SJSA1 (cell line): Measurements from ENCODE around the gene ADAM17. TPM values are rescaled to one million over a fixed set of nuclear protein-coding genes. Genes with fewer than 3 reads are reported as not detected.
A peak's percentile ranks its signal among the peaks of the same experiment; 100 is the strongest.
"Not testable (repeated sequence)": the region's sequence is repeated elsewhere in the genome, so short reads cannot be mapped to it uniquely, and the experiment has no call there.

Experiments used
- DNase-seq, 2 experiments: peaks; one replicate each; pipeline ENCODE4 v3.0.0-alpha.2; 2015 to 2020; ENCODE audit warnings: low spot score in 2 of 2, low read depth in 1 of 2
- H3K27ac ChIP-seq: fragments of 250-450 bp; sonication (Bioruptor Pico); 2 replicates; pipeline ENCODE4 v1.5.1; 2020; ENCODE audit warnings: mild to moderate bottlenecking, moderate library complexity
- H3K27me3 ChIP-seq: fragments of 250-450 bp; sonication (Bioruptor Pico); replicated peaks from 2 replicates; pipeline ENCODE4 v1.5.1; 2020; ENCODE audit warnings: mild to moderate bottlenecking, moderate library complexity
- H3K36me3 ChIP-seq: fragments of 250-450 bp; sonication (Bioruptor Pico); 2 replicates; pipeline ENCODE4 v1.5.1; 2020; ENCODE audit warnings: mild to moderate bottlenecking
- H3K4me1 ChIP-seq: fragments of 250-450 bp; sonication (Bioruptor Pico); replicated peaks from 2 replicates; pipeline ENCODE4 v1.6.1; 2021; ENCODE audit warnings: mild to moderate bottlenecking
- H3K4me3 ChIP-seq: fragments of 250-450 bp; sonication (Bioruptor Pico); 2 replicates; pipeline ENCODE4 v1.5.1; 2020; ENCODE audit warnings: mild to moderate bottlenecking
- H3K9me3 ChIP-seq: fragments of 250-450 bp; sonication (Bioruptor Pico); replicated peaks from 2 replicates; pipeline ENCODE4 v1.5.1; 2020; ENCODE audit warnings: mild to moderate bottlenecking
- total RNA-seq: library from RNA; depleted of rRNA; stranded (reverse); fragments of >200 nt; shearing (Covaris generic); gene quantifications from 2 replicates; pipeline ENCODE4 v1.2.3, GENCODE V29; 2014

The ADAM17 gene
- total RNA-seq, 1 experiment from 2014 or later, result 20.5 TPM

GRCh38 chr2:9584902-9585301, 29.3 kb upstream of the ADAM17 start:
- H3K27ac ChIP-seq, H3K27me3 ChIP-seq, H3K4me1 ChIP-seq, H3K9me3 ChIP-seq, H3K4me3 ChIP-seq, DNase-seq: not testable (repeated sequence)
- H3K36me3 ChIP-seq, result peaks cover 78% of the 10 kb centered on the region

- no peaks in the 10 kb centered on the region for H3K4me1 ChIP-seq
- no peak for DNase-seq
- peaks cover 59% of the 10 kb centered on the region for H3K36me3 ChIP-seq
- no peaks in the 10 kb centered on the region for H3K27me3 ChIP-seq
- no peak overlapping the region for H3K27ac ChIP-seq
- H3K9me3 ChIP-seq, result no peaks in the 10 kb centered on the region
- H3K4me3 ChIP-seq, result no peak overlapping the region
These were observed 27.0 kb upstream of the ADAM17 start for GRCh38 chr2:9582624-9583023.

GRCh38 chr2:9578467-9579235, 23.0 kb upstream of the ADAM17 start:
- H3K9me3 ChIP-seq, result no peaks in the 10 kb centered on the region
- H3K4me3 ChIP-seq, result no peak overlapping the region
- no peak for DNase-seq
- H3K4me1 ChIP-seq, result peaks cover 7% of the 10 kb centered on the region
- no peaks in the 10 kb centered on the region for H3K27me3 ChIP-seq
- peaks cover 24% of the 10 kb centered on the region for H3K36me3 ChIP-seq
- H3K27ac ChIP-seq, result no peak overlapping the region

- Histone ChIP-seq H3K4me1 (peaks cover 15% of the 10 kb centered on the region), H3K27ac (no peak overlapping the region), H3K9me3 (no peaks in the 10 kb centered on the region), H3K27me3 (no peaks in the 10 kb centered on the region), H3K36me3 (peaks cover 5% of the 10 kb centered on the region; the same call in 1 of the 2 replicates), H3K4me3 (no peak overlapping the region)
- no peak for DNase-seq
These were observed 18.7 kb upstream of the ADAM17 start for GRCh38 chr2:9574331-9574730.

GRCh38 chr2:9573840-9574239, 18.2 kb upstream of the ADAM17 start:
- H3K9me3 ChIP-seq, result no peaks in the 10 kb centered on the region
- H3K27ac ChIP-seq, result no peak overlapping the region
- DNase-seq, result no peak
- no peaks in the 10 kb centered on the region for H3K27me3 ChIP-seq
- peaks cover 15% of the 10 kb centered on the region for H3K4me1 ChIP-seq
- H3K4me3 ChIP-seq, result no peak overlapping the region
- H3K36me3 ChIP-seq, result peaks cover 5% of the 10 kb centered on the region; the same call in 1 of the 2 replicates

- peaks cover 5% of the 10 kb centered on the region; the same call in 1 of the 2 replicates for H3K36me3 ChIP-seq
- no peak overlapping the region for H3K4me3 ChIP-seq
- H3K4me1 ChIP-seq, result peaks cover 15% of the 10 kb centered on the region
- DNase-seq, result no peak
- no peak overlapping the region for H3K27ac ChIP-seq
- no peaks in the 10 kb centered on the region for H3K9me3 ChIP-seq
- no peaks in the 10 kb centered on the region for H3K27me3 ChIP-seq
These were observed 17.5 kb upstream of the ADAM17 start for GRCh38 chr2:9573013-9573720.

GRCh38 chr2:9570182-9571060, 14.8 kb upstream of the ADAM17 start:
- no peak for DNase-seq
- Histone ChIP-seq H3K27ac (no peak overlapping the region), H3K9me3 (no peaks in the 10 kb centered on the region), H3K36me3 (peaks cover 5% of the 10 kb centered on the region; the same call in 1 of the 2 replicates), H3K4me3 (no peak overlapping the region), H3K27me3 (no peaks in the 10 kb centered on the region), H3K4me1 (peaks cover 21% of the 10 kb centered on the region)

GRCh38 chr2:9565436-9566153, 10.0 kb upstream of the ADAM17 start:
- Histone ChIP-seq H3K4me1 (peaks cover 10% of the 10 kb centered on the region), H3K27ac (peak overlapping the region; percentile 48), H3K4me3 (no peak overlapping the region), H3K27me3 (no peaks in the 10 kb centered on the region), H3K9me3 (no peaks in the 10 kb centered on the region), H3K36me3 (peaks cover 2% of the 10 kb centered on the region; the same call in 1 of the 2 replicates)
- peak; percentile 74 to 79 for DNase-seq

- no peaks in the 10 kb centered on the region for H3K27me3 ChIP-seq
- H3K27ac ChIP-seq, result no peak overlapping the region
- DNase-seq, result no peak
- H3K9me3 ChIP-seq, result no peaks in the 10 kb centered on the region
- no peak overlapping the region for H3K4me3 ChIP-seq
- peaks cover 10% of the 10 kb centered on the region for H3K4me1 ChIP-seq
- no peaks in the 10 kb centered on the region for H3K36me3 ChIP-seq
These were observed 5.0 kb upstream of the ADAM17 start for GRCh38 chr2:9560628-9561027.

GRCh38 chr2:9558948-9559381, 3.3 kb upstream of the ADAM17 start:
- Histone ChIP-seq H3K4me1 (peaks cover 11% of the 10 kb centered on the region), H3K27ac (no peak overlapping the region), H3K36me3 (peaks cover 3% of the 10 kb centered on the region; the same call in 1 of the 2 replicates), H3K9me3 (no peaks in the 10 kb centered on the region), H3K4me3 (no peak overlapping the region), H3K27me3 (no peaks in the 10 kb centered on the region)
- no peak for DNase-seq

- Histone ChIP-seq H3K27me3 (no peaks in the 10 kb centered on the region), H3K9me3 (no peaks in the 10 kb centered on the region), H3K4me3 (peak overlapping the region; percentile 62), H3K4me1 (peaks cover 31% of the 10 kb centered on the region), H3K36me3 (peaks cover 3% of the 10 kb centered on the region; the same call in 1 of the 2 replicates), H3K27ac (peak overlapping the region; percentile 87)
- DNase-seq, result peak in 1 of 2 experiments; percentile 43
These were observed 602 bp upstream of the ADAM17 start for GRCh38 chr2:9556121-9556743.

GRCh38 chr2:9554921-9555296, 721 bp downstream of the ADAM17 start:
- Histone ChIP-seq H3K4me3 (peak overlapping the region; percentile 62), H3K9me3 (no peaks in the 10 kb centered on the region), H3K27ac (peak overlapping the region; percentile 42), H3K36me3 (peaks cover 3% of the 10 kb centered on the region; the same call in 1 of the 2 replicates), H3K27me3 (no peaks in the 10 kb centered on the region), H3K4me1 (peaks cover 33% of the 10 kb centered on the region)
- peak in 1 of 2 experiments; percentile 48 for DNase-seq
